Activated effector memory CD4-positive, alpha-beta T cell treated with anti-CD3 and anti-CD28 coated beads, Interleukin-2, amount 50 U/mL, for 16 hours (primary cell): ENCODE data around the gene SRGAP3.

Source experiments
- DNase-seq: peaks from one replicate; pipeline ENCODE4 v3.0.0-alpha.2; 2020

SRGAP3 gene

DNA sequence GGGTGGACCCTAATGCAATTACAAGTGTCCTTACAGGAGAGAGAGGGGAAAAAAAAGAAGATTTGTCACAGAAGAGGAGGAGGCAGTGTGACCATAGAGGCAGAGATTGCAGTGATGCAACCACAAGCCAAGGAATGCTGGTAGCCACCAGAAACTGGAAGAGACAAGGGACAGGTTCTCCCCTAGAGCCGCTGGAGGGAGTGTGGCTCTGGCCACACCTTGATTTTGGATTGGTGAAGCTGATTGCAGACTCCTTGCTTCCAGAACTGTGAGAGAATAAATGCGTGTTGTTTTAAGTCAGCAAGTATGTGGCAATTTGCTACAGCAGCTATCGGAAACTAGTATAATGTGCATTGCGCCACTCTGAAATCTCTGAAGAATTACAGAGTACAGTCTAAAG lies 110.1 kb downstream of the SRGAP3 start:
- no peak for DNase-seq

DNA sequence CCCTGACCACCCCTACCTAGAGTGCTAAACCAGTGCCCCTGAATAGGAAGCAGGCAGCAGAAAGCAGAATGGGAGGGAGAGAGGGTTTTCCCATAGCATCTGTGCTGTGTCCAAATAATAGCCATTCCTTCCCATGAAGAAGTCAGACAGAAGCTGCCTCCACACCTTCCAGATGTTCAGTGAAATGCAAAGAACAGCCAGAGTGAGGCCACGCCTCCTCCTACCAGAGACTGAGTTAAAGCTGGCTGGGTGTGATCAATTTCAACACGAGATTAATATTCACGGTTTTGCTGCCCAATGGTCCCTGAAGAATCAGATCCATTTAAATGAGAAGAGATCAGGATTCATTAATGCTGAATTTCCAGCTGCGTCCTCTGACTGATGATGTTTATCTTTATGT lies 111.8 kb downstream of the SRGAP3 start:
- no peak for DNase-seq

DNA sequence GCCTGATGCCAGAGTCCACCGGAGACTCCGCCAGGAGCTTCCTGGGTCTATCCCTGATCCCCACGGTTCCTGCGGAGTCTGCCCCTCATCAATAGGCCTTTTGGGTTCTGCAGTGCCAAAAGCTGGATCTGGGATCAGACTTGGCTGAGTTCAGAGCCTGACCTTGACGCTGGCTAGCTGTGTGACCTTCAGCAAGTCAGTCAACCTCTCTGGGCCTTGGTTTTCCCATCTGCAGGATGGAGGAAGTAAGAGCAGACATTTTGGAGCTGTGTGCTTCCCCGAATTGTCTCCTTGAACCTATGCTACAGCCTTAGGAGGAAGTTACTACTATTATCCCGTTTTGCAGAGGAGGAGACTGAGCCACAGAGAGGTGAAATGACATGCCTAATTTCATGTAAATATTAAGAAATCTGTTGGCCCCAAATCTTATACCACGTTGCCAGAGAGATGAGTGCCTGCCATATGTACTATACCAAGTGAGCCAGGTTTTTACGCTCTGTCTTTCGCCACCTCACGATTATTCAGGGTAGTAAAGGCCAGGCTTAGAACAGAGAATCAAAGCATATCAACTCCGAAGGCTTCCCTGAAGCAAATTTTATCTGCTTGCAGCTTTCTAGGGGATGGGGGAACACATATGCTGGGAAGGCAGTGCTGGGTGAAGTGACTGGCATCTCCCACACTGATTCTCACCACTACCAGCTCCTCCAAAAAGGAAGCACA lies 112.5 kb downstream of the SRGAP3 start:
- no peak for DNase-seq

DNA sequence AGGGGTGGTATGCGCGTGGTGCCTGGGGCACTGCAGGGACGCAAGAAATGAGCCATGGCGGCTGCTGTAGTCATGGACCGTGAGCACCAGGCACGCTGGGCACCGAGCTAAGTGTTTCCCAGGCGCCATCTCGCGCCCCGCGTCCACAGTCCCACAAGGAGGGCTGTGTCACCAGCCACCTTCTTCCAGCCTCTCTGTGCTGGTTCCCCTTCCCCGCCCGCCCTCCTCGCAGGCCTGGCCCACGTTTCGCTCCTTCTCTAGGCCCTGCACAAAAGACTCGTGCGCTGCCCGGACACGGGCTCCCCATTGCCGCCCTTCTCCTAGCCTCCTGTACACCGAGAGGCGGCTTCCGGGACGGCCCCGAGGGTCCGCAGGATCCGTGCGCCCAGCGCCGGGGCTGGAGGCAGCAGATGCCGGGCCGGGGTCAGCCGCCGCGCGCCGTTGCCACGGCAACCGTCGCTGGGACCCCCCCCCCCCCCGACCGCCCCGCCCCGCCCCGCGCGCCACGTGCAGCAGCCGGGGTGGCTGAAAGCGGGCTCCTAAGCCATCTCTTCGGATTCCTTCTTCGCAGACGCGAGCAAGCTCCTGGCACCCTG lies 113.4 kb downstream of the SRGAP3 start:
- DNase-seq, result no peak

DNA sequence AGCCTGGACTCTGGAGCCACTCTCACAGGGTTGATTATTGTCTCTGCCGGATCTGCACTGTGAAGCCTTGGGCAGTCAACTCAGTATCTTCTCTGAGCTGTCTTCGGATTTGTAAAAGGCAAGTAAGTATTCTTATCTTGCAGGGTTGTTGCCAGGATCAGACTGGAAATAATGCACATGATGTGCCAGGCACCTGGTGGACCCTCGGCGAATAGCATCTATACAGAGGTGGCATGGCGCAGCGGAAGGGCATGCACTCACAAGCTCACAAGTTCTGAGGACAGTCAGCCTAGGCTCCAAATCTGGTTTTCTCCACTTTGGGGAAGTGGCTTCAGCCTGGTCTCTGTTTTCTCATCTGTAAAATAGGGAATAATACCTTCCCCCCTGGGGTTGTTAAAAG lies 113.9 kb downstream of the SRGAP3 start:
- DNase-seq, result no peak

DNA sequence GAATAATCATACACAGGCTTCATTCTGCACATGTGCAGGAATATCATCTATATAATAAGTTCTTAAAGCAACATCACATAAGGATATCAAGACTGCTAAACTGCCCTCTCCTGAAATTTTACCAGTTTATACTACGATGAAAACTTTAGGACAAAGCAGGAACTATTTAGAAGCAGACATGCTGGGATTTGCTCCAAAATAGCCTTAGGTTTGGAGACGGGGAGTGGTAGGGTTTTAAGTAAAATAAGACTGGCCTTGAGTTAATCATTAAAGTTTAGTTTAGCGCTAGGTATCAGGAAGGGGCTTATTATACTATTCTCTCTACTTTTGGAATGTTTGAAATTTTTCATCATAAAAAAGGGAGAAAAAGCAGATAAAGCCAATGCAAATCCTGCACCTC lies 115.8 kb downstream of the SRGAP3 start:
- no peak for DNase-seq

DNA sequence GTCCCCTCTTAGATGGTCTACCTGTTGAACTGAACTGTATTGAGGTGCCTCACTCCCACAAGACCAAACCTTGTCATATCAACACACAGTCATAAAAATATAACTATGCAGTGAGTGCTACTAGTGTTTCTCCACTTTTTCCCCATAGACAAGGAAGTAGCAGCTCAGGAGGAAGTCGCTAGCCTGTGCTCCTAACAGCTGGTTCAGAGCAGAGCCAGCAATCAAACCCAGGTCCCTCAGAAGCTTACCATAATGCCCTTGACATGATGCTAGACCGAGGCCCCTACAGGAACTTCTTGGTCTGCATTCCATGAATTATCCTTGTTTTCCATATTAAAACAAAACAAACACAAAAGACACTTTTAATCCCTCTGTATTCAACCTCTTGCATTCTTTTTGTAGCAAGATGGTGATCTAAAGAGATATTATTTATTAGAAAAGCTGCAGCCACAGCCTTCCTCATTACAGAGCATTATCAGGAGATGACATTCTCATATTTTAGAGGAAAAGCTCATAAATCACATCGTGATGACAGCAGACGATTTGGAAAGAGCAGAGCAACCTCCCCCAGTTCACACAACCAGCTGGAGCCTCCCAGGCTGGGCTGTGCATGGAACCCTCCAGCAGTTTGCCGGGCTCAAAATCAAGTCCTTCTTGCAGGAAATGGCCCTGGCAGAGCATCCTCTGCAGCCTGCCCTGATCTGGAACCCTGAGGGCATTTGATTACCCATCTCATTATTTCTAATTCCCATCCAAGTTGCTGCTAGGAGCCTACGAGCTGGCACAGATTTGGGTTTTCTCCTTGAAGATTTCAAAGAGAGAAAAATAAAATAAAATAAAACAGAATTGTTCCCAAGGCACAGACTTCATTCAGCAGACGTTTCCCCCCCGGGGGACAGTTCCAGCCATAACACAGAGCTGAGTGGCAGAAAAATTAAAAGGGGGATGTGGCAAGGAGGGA lies 118.8 kb downstream of the SRGAP3 start:
- no peak for DNase-seq

DNA sequence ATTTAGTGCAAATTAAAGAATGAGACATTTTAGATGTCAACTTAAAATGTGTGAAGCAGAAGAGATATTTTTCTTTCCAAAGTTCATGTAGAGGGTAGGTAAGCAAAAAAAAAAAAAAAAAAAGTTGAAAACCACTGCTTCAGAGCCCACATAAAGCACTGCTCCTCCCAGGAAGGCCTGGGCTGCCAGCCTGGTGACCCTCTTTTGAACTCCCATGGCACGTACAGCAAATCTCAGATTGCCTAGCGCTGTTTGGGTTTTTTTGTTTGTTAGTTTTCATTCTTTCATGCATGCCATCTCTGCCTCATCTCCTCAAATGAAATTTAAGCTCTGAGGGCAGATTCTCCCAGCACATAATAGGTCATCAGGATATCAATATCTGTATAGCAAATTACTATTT lies 120.1 kb downstream of the SRGAP3 start:
- no peak for DNase-seq

DNA sequence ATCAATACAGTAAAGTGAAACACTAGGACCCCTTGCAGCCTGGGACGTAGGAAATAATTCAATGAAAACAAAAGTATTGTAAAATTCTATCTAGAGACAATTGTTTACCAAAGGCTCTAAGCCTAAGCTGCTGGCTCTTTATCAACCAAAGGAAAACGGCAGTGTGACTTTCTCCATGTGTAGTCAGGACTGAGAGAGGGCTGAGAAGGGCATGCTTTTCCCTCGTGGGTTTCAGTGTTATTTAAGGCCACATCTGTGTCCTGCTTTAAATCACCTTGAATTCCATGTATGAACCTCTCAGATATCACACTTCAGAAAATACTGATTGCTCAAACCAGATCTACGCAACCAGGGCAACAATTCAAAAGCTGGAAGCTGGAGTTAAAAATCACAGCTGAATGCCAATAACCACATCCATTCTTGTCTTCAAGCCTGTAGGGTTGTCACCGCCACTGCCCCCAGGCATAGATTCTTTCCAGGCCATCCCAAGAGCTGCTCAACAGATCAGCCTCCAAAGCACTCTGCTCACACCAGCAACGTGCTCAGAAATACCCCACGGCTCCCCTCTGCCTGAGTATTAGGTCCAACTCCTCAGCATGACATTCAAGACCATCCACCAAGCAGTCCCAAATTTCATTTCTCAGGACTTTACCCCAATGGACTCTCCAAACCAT lies 124.0 kb downstream of the SRGAP3 start:
- DNase-seq, result no peak

DNA sequence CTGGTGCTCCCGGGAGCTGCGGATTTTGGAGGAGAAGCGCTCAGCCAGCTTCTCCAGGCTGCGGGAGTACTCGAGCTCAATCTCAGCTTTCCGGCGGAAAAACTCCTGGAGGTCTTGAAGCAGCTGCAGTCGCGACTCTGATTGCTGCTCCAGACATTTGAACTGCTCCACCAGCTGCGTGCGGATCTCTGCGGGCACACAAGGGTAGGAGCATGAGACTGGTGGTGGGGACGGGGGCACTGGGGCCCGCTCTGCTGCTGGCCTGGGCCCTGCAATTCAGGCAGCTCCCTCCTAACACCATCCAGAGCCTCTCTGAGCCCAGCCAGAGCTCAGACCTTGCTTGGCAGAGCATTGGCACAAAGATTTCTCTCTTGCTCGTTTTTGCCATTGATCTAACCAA lies 124.7 kb downstream of the SRGAP3 start:
- no peak for DNase-seq

DNA sequence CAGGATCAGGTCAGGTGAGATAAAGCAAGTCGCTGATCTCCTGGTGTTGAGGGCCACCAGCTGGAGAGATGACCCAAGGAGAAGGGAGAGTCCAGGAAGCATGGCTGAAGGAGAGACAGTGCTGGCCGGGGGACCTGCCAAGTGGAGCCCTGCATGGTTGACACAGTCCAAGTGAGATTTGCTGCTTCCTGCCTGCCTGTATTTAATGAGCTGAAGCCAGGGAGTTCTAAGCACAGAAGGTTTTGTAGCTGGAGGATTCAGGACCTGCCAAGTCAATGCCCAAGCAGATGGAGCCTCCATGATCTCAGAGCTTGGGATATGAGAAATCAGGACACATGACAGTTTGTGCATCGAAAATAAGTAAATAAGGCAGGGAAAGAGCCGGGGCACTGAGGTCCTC lies 125.6 kb downstream of the SRGAP3 start:
- no peak for DNase-seq

DNA sequence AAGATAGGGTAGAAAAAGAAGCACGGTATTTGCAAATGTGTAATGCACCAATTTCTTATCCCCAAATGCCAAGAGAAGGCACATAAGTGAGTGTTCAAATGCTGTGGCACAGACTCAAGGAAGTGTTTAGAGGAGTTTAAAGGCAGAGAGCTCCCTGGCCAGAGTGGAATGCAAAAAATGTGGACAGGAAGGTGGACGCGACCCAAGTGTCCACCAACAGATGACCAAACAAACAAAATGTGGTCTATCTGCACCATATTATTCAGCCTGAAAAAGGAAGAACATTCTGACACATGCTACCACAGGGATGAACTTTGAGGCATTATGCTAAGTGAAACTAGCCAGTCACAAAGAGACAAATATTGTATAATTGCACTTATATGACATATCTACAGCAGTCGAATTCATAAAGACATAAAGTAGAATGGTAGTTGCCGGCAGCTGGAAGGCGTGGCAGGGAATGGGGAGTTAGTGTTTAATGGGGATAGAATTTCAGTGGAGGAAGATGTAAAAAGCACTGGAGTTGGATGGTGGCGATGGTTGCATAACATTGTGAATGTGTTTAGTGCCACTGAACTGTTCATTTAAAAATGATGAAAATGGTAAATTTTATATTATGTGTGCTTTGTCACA lies 126.6 kb downstream of the SRGAP3 start:
- DNase-seq, result no peak

DNA sequence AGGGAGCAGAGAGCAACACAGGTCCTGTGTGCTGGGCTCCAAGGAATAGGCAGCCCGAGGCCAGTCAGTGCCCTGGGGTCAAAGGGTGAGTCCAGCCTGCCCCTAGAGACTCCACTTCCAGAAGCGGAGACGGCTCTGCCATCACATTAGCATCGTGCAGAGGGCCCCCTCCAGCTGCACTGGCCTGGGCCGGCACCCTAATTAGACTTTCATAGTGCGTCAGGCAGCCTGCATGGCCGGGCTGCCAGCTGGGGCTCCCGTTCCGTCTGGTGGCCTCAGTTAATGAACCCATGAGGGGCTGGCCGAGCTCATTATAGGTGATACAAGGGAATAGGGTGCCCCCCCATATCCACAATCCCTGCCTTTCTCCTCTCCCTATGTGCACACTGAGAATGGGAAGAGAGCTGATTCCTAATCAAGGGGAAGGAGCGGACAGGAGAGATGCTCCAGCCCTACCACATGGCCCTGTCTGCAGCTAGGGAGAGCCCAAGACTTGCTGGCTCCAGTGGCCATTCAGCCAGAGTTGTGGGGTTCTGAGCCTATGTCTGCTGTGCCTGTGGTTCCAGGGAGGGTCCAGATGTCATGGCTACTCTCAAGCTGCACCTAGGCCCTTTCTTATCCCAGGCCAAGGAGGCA lies 128.0 kb downstream of the SRGAP3 start:
- DNase-seq, result no peak

DNA sequence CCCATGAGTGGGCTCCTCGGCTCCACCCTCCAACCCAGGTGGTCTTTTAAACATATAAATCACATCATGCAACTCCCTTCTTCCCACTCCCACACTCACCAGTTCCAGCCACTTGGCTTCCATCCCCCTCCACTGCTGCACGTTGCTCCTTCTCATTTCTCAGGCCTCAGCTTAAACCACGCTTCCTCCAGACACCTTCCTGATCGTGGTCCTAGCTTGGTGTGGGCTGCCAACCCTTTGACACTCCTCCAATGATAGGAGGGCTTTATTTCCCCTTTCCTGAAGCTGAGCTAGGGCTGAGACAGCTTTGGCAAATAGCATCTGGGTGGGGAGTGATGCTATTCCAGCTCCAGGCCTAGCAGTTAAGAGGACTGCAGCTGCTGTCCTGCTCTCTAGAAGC lies 130.1 kb downstream of the SRGAP3 start:
- DNase-seq, result no peak

DNA sequence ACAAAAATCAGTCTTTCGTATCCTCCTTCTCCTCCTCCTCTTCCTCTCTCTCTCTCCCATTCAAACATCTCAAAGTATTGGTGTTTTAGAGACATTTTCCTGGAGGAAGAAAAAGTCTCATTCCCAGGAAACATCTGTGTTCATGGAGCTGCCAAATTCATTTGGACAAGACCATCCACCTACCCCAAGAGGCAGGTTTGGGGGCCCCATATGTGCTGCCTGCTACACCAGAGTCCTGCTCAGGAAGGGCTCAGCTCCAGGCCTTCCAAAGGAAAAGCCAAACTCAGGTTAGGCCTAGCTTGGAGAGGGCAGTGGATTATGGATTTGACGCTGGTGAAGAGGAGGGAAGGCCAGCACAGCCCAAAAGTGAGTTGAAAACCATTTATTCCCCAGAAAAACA lies 131.2 kb downstream of the SRGAP3 start:
- DNase-seq, result no peak

DNA sequence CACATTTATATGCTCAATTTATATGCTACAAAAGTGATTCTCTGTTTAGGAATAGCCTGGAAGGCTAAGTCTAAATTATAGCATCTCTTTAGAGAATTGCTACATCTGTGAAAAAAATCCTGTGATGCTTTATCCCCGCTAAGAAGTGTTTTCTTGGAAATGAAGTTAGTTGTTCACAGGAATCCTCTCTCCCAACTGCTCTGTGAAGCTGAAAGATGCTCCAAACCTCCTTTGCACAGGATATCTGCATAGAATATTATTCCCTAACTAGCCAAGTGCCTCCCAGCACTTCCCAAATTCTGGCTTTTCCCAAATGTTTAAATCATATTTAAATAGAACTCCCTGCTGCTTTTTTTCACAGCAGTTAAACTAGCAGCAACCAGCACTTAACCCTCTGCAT lies 132.2 kb downstream of the SRGAP3 start:
- no peak for DNase-seq

DNA sequence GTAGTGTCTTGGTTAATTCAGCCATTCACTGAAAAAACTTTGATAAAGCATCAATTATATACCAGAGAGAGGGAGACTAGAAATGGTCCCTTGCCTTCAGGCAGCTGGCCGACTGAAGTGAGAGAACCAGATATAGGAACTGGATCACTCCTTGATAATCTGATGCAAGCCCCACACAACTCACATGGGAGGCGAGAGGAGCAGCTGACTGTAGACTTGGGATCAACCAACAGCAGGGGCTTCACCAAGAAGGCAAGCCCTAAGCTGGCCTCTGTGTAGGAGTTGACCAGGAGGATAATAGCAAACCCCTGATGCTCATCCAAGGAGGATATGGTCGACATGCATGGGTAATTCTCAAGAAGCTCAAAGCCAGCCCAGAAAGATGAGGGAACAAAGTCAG lies 133.1 kb downstream of the SRGAP3 start:
- DNase-seq, result no peak

DNA sequence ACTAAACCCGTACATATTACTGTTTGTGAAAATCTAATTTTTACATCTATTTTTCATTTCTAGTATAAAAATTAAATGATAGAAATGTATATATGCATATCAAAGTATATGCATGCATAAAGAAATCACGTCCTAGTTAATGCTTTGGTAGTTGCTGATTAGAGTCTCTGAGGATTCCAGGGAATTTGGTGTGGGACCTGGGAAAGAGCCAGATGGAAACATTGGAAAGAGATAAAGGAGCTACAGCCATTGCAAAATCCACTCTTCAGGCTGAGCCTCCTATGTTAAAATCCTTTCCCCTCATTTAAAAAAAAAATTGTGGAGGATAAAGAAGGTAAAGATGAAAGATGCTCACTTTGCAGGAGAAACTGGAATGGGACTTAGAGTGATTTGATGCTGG lies 134.1 kb downstream of the SRGAP3 start:
- DNase-seq, result no peak

DNA sequence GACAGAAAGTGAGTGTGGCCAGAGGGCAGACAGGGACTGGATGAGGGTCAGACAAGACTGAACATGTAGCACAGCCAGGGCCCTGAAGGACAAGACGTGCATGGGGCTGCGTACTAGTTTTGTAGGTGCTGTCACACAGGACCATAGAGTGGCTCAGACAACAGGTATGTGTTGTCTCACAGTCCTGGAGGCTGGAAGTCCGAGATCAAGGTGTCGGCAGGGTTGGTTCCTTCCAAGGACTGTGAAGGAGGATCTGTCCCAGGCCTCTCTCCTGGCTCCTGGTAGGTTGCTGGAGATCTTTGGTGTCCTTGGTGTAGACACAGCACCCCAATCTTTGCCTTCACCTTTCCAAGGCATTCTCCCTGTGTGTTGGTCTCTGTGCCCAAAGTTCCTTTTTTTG lies 136.4 kb downstream of the SRGAP3 start:
- DNase-seq, result no peak

DNA sequence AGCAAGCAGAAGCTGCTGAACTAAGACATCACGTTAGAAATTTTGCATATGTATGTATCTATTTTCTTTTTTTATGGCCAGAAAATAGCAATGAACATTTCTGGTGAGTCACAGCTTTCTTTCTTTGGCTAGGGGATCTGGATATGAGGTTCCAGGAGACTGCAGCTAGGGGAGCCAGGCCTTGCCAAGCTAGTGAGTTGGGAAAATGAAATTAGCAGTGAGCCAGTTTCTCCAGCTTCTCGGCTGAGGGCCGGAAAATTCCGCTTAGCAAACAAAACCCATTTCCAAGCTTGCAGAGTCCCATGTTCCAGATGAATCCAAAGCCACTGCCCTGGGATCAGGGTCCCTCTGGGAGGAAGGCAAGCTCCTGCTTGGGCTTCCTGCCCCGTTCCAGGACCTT lies 137.6 kb downstream of the SRGAP3 start:
- DNase-seq, result no peak

DNA sequence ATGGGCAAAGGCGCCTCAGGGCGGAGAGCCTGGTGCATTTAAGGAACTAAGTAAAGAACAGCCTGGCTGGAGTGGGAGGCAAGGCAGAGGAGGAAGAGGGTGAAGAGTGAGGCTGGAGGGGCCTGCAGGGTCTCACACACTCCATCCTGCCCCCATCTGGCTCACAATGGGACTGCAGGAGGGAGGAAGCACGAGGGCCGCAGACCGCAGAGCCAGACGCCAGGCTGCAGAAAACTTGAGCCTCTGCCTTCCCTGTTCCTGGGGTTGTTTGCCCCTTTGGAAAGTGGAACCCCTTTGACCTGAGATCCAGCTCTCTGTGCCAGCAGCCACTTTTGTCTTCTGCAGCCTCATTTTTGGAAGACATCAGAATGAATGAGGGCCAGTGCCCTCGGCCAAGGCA lies 138.0 kb downstream of the SRGAP3 start:
- DNase-seq, result no peak

DNA sequence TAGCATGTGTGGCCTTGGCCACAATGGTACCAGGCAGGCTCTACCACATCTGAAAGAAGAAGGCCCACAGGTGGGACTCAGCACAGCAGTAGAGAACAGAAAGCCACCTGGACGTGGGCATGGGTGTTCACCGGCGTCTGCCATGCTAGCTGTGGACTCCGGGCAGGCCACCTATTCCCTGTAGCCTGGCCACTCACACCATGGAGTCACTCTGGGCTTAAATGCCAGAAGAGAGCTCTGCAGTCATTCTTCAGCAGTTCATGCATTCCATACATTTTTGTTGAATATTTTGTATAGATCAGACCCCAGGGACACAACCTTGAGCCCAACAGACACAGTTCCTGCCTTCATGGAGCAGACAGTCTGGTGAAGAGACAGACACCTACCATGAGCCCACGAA lies 138.6 kb downstream of the SRGAP3 start:
- DNase-seq, result no peak
